Hepatocyte (in vitro differentiated cells): ENCODE results near the gene DNAH17. TPM values are rescaled to one million over a fixed set of nuclear protein-coding genes. Genes with fewer than 3 reads are reported as not detected.

Experiments used
- DNase-seq: peaks from one replicate; pipeline ENCODE4 v3.0.0-alpha.2; 2016; ENCODE audit warnings: low spot score
- H2AFZ ChIP-seq: fragments of 200-600 bp; sonication (generic); 2 replicates; pipeline ENCODE4 v1.6.0; 2016; ENCODE audit warnings: antibody characterized with exemption, mild to moderate bottlenecking
- H3K27ac ChIP-seq: fragments of 200-600 bp; sonication (generic); 2 replicates; pipeline ENCODE4 v1.5.1; 2016; ENCODE audit warnings: mild to moderate bottlenecking
- H3K27me3 ChIP-seq: fragments of 200-600 bp; sonication (generic); 2 replicates; pipeline ENCODE4 v1.6.1; 2016
- H3K36me3 ChIP-seq: fragments of 200-600 bp; sonication (generic); replicated peaks from 2 replicates; pipeline ENCODE4 v1.5.1; 2016; ENCODE audit warnings: low read depth; ENCODE audit not compliant: insufficient read depth
- H3K4me1 ChIP-seq: fragments of 200-600 bp; sonication (generic); 2 replicates; pipeline ENCODE4 v1.5.1; 2016; ENCODE audit warnings: mild to moderate bottlenecking, moderate library complexity; ENCODE audit not compliant: insufficient read depth
- H3K4me2 ChIP-seq: fragments of 200-600 bp; sonication (generic); 2 replicates; pipeline ENCODE4 v1.6.0; 2016
- H3K4me3 ChIP-seq: fragments of 200-600 bp; sonication (generic); 2 replicates; pipeline ENCODE4 v1.5.1; 2016; ENCODE audit warnings: mild to moderate bottlenecking
- H3K79me2 ChIP-seq: fragments of 200-600 bp; sonication (generic); 2 replicates; pipeline ENCODE4 v1.6.0; 2017; ENCODE audit warnings: mild to moderate bottlenecking
- H3K9me2 ChIP-seq: fragments of 200-600 bp; sonication (generic); replicated peaks from 2 replicates; pipeline ENCODE4 v1.6.0; 2017; ENCODE audit warnings: mild to moderate bottlenecking; ENCODE audit not compliant: insufficient read depth
- H3K9me3 ChIP-seq: fragments of 200-600 bp; sonication (generic); 2 replicates; pipeline ENCODE4 v1.5.1; 2016; ENCODE audit warnings: low read depth, mild to moderate bottlenecking
- H4K20me1 ChIP-seq: fragments of 200-600 bp; sonication (generic); 2 replicates; pipeline ENCODE4 v1.6.0; 2016; ENCODE audit warnings: mild to moderate bottlenecking; ENCODE audit not compliant: insufficient read depth, poor library complexity, severe bottlenecking
- EZH2 ChIP-seq: fragments of 200-600 bp; sonication (generic); IDR thresholded peaks from 2 replicates; pipeline ENCODE4 v1.6.1; 2016; ENCODE audit warnings: antibody characterized with exemption, mild to moderate bottlenecking, borderline replicate concordance
- EZH2phosphoT487 ChIP-seq: fragments of 200-600 bp; sonication (generic); IDR thresholded peaks from one replicate; pipeline ENCODE4 v1.6.1; 2018; ENCODE audit warnings: antibody characterized with exemption, mild to moderate bottlenecking, low read depth, moderate library complexity; ENCODE audit not compliant: unreplicated experiment, severe bottlenecking
- WGBS: methylation state at CpG from one replicate; pipeline ENCODE4 v1.1.6; 2016; ENCODE audit warnings: low lambda C conversion rate; ENCODE audit errors: missing lambda C conversion rate; 5-methylcytosine and 5-hydroxymethylcytosine counted together
- polyA plus RNA-seq: library from polyadenylated mRNA; unstranded; fragments of >200 nt; fragmentation: Nextera tagmentation; extraction: Ambion mirVana; gene quantifications from 2 replicates; pipeline ENCODE4 v1.2.1, GENCODE V29; 2016
- total RNA-seq: library from RNA; depleted of rRNA; stranded (reverse); fragments of >200 nt; gene quantifications from 2 replicates; pipeline ENCODE4 v1.2.3, GENCODE V29; 2014
- TF ChIP-seq, protein P1 (sequence below): fragments of 200-600 bp; sonication (generic); IDR thresholded peaks from 2 replicates; pipeline ENCODE4 v1.5.1; 2016; ENCODE audit warnings: antibody characterized with exemption, mild to moderate bottlenecking; ENCODE audit not compliant: poor library complexity

DNAH17 gene
- total and polyA plus RNA-seq, 2 experiments from 2014 or later = 0.20 to 1.5 TPM

DNA sequence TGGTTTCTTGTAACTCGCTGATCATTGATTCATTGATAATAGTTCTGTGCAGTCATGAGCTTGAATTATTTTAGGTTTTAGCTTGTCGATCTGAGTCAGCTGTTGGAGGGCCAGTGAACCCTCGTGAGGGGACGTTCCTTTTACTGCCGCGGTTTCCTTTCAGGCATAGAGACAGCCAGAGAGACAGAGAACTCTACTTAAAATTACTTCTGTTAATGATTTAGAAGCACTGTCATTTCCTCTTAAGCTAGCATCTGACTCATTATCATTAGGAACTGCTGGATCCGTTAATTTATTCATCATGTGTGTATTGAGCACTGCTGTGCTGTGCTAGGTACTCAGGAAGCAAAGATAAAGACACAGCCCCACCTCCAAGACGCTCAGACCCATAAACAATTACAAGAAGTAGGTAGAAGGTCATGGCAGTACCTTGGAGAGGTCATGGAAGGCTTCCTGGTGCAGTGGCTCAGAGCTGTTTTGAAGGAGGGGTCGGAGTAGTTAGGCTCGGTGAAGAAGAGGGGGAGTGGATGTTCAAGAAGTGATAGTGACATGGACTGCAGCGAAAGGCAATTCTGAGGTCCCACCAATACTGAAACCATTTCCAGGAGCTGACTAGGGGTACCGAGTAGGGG lies 195.5 kb downstream of the DNAH17 start:
- TF ChIP-seq EZH2phosphoT487 (no peak), EZH2 (no peak)
- TF ChIP-seq, protein P1, sequence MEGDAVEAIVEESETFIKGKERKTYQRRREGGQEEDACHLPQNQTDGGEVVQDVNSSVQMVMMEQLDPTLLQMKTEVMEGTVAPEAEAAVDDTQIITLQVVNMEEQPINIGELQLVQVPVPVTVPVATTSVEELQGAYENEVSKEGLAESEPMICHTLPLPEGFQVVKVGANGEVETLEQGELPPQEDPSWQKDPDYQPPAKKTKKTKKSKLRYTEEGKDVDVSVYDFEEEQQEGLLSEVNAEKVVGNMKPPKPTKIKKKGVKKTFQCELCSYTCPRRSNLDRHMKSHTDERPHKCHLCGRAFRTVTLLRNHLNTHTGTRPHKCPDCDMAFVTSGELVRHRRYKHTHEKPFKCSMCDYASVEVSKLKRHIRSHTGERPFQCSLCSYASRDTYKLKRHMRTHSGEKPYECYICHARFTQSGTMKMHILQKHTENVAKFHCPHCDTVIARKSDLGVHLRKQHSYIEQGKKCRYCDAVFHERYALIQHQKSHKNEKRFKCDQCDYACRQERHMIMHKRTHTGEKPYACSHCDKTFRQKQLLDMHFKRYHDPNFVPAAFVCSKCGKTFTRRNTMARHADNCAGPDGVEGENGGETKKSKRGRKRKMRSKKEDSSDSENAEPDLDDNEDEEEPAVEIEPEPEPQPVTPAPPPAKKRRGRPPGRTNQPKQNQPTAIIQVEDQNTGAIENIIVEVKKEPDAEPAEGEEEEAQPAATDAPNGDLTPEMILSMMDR = no peak
- Histone ChIP-seq H3K9me3 (no peaks in the 10 kb centered on the region), H3K27me3 (no peaks in the 10 kb centered on the region), H3K4me1 (peaks cover 33% of the 10 kb centered on the region), H3K9me2 (no peaks in the 10 kb centered on the region), H3K79me2 (peaks cover 85% of the 10 kb centered on the region), H3K27ac (peak overlapping the region; percentile 35), H3K4me3 (no peak overlapping the region), H3K4me2 (peak overlapping the region; percentile 49), H3K36me3 (no peaks in the 10 kb centered on the region), H4K20me1 (peaks cover 24% of the 10 kb centered on the region), H2AFZ (no peak overlapping the region)
- WGBS = 68% methylated on average over 12 of the region's 12 CpGs
- no peak for DNase-seq

DNA sequence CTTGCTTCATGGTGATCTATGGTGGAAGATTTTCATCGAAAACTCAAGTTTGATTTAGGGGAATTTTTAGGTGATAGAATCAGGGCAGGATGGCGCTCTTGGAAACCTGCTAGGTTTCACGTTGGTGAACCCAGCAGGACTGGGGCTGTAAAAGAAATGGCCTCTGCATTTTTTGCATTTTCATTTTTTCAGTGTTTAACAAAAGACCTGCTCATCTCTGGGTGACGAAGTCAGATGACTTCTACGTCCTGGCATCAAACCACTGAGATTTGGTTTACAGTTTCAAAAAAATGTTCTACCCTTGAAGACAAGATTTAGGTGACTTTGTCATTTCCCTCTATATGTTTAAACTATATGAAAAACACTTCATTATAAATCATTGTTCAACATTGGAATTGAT lies 196.8 kb downstream of the DNAH17 start:
- TF ChIP-seq, protein P1 = no peak
- TF ChIP-seq EZH2phosphoT487 (no peak), EZH2 (no peak)
- Histone ChIP-seq H3K36me3 (no peaks in the 10 kb centered on the region), H4K20me1 (peaks cover 20% of the 10 kb centered on the region), H2AFZ (no peak overlapping the region), H3K27ac (no peak overlapping the region), H3K9me3 (no peaks in the 10 kb centered on the region), H3K4me3 (no peak overlapping the region), H3K4me1 (peaks cover 41% of the 10 kb centered on the region), H3K27me3 (no peaks in the 10 kb centered on the region), H3K4me2 (peak overlapping the region; percentile 83), H3K9me2 (no peaks in the 10 kb centered on the region), H3K79me2 (peaks cover 72% of the 10 kb centered on the region)
- DNase-seq = no peak
- WGBS = 91% methylated on average over 5 of the region's 5 CpGs

DNA sequence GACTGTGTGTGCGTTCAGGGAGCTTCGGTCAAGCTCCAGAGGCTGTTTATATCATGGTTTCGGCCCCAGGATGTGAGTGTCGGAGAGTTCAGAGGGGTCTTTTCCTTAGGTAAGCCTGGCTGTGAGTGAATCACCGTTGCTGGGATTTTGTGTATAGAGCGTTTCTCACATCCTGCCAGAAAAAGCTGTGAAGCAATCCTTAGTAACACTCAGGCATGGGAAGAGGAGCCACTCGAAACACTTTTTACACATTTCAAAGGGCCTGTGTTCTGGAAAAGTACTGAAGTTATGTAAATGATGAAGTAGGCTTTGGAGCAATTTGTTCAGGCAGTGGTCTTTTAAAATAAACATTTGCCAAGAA lies 198.1 kb downstream of the DNAH17 start:
- peaks cover 59% of the 10 kb centered on the region for H3K79me2 ChIP-seq
- H2AFZ ChIP-seq = peak overlapping the region; percentile 91
- H3K36me3 ChIP-seq = no peaks in the 10 kb centered on the region
- H3K27ac ChIP-seq = peak overlapping the region; percentile 95
- WGBS = 5% methylated on average over 7 of the region's 7 CpGs
- H3K9me3 ChIP-seq = no peaks in the 10 kb centered on the region
- H3K4me2 ChIP-seq = peak overlapping the region; percentile 83
- peaks cover 15% of the 10 kb centered on the region for H4K20me1 ChIP-seq
- H3K4me1 ChIP-seq = peaks cover 41% of the 10 kb centered on the region
- H3K27me3 ChIP-seq = no peaks in the 10 kb centered on the region
- H3K9me2 ChIP-seq = no peaks in the 10 kb centered on the region
- H3K4me3 ChIP-seq = peak overlapping the region; percentile 75
- TF ChIP-seq EZH2 (no peak), EZH2phosphoT487 (no peak)
- TF ChIP-seq, protein P1 = no peak
- DNase-seq = no peak
